GM23338 (cell line): ENCODE results near the gene FNIP2.
"Not testable (repeated sequence)": the region's sequence is repeated elsewhere in the genome, so short reads cannot be mapped to it uniquely, and the experiment has no call there.

ENCODE experiments used
- CTCF ChIP-seq, 2 experiments: fragments of 200-600 bp in 1 of 2; sonication (generic) in 1 of 2; conservative IDR thresholded peaks; 2 replicates each; pipeline versions ENCODE4 v1.5.1 to v1.6.1; 2016 to 2017; ENCODE audit warnings: antibody characterized with exemption in 2 of 2, low read depth in 2 of 2, mild to moderate bottlenecking in 2 of 2, moderate library complexity in 1 of 2
- POLR2AphosphoS5 ChIP-seq: IDR thresholded peaks from 2 replicates; pipeline ENCODE4 v1.6.1; 2016; ENCODE audit warnings: antibody characterized with exemption, low read depth

GRCh38 chr4:158759539-158759938, 9.3 kb upstream of the FNIP2 start:
- TF ChIP-seq CTCF (conservative IDR thresholded peaks at IDR 0.05; ENCODE audit: low read depth in 2 of 2); POLR2AphosphoS5: not testable (repeated sequence)
